ENCODE results near the gene TBCD.

Gene TBCD

GRCh38 chr17:82791532-82791931, 39.7 kb downstream of the TBCD start:
- DNase-seq: no peak

DNA sequence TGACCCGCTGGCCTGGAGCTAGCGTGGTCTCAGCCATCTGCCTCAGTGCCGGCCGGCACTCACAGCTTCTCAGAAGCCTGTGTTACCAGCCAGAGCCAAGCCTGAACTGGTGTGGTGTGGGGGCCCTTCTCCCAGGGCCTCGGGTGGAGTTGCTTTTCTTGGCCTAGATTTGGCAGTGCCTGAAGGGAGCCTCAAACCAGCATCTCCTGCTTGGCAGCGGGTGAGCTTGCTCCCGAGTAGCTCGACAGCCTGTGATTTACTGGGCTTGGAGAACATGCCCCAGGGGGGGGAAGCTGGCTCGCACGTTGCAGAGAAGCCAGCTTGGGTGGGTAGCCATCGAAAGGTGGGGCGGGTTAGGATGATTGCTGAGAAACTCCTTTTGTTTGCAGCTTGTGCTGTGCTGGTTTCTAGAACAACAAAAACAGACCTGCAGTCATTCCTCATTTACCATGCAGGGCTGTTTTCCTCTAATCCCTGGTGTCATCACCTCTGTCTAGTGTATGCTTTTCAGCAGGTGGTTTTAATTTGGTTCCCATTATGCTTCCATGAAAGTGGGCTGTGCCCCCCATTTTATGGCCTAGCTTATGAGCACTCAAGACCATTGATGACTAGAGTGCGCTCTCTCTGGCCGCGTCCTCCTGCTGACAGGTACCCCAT, 42.2 kb downstream of the TBCD start:
- no peak for DNase-seq

GRCh38 chr17:82794781-82795482, 43.1 kb downstream of the TBCD start:
- no peak for DNase-seq

GRCh38 chr17:82795615-82796014, 43.8 kb downstream of the TBCD start:
- no peak for DNase-seq

- DNase-seq: no peak
Observed at GRCh38 chr17:82797061-82797460, 45.2 kb downstream of the TBCD start.

DNA sequence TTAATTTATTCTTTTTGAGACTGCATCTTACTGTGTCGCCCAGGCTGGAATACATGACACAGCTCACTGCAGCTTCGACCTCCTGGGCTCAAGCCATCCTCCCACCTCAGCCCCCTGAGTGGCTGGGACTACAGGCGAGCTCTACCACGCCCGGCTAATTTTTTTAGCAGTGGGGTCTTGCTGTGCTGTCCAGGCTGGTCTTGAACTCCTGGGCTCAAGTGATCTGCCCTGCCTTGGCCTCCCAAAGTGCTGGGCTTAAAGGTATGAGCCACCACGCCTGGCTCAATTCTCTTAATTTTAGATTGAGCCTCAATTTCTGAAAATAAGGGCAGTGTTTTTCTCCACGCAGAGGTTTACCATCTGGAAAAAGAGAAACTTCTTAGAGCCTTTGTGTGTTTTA, 46.9 kb downstream of the TBCD start:
- DNase-seq: no peak

DNA sequence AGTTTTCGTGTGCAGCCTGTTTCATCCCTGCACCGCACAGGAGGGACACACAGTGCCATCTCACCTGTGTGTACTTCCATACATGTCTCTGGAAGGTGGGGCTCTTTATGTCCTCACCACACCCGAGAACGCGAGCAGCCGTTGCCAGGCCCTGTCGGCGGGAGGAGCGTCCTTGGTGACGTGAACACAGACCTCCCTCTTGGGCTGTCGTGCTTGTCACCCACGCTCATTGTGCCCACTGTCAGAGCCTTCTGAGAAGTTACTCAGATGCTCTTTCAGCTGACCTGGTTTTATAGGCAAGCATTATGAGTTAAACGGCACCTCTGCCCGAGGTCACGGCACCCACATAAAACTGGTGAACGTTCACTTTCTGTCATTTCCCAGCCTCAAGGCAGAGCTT, 47.7 kb downstream of the TBCD start:
- DNase-seq: no peak

DNA sequence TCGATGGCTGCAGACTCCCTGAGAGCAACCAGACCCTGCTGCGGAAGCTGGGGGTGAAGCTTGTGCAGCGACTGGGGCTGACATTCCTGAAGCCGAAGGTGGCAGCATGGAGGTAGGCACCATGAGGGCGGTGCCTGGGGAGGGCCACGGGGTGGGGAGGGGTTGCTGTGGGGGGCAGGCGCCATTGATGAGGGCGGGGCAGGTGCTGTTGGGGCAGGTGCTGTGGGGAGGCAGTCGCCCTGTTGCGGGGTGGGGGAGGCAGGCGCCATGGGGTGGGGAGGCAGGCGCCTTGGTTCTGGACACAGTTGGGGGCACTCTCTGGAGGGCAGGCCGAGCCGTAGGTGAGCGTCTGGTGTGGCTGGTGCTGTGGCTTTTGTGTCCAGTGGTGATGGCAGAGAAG, 49.0 kb downstream of the TBCD start:
- DNase-seq: no peak

DNA sequence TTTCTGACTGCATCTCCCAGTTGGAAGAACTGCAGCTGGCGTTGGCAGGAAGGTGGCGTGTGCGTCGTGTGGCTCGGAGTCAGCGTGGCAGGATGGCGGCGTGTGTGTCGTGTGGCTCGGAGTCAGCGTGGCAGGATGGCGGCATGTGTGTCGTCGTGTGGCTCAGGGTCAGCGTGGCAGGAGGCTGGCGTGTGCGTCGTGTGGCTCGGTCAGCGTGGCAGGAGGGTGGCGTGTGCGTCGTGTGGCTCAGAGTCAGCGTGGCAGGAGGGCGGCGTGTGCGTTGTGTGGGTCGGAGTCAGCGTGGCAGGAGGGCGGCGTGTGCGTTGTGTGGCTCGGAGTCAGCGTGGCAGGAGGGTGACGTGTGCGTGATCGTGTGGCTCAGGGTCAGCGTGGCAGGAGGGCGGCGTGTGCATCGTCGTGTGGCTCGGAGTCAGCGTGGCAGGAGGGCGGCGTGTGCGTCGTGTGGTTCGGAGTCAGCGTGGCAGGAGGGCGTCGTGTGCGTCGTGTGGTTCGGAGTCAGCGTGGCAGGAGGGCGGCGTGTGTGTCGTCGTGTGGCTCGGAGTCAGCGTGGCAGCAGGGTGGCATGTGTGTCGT, 49.6 kb downstream of the TBCD start:
- DNase-seq: no peak

DNA sequence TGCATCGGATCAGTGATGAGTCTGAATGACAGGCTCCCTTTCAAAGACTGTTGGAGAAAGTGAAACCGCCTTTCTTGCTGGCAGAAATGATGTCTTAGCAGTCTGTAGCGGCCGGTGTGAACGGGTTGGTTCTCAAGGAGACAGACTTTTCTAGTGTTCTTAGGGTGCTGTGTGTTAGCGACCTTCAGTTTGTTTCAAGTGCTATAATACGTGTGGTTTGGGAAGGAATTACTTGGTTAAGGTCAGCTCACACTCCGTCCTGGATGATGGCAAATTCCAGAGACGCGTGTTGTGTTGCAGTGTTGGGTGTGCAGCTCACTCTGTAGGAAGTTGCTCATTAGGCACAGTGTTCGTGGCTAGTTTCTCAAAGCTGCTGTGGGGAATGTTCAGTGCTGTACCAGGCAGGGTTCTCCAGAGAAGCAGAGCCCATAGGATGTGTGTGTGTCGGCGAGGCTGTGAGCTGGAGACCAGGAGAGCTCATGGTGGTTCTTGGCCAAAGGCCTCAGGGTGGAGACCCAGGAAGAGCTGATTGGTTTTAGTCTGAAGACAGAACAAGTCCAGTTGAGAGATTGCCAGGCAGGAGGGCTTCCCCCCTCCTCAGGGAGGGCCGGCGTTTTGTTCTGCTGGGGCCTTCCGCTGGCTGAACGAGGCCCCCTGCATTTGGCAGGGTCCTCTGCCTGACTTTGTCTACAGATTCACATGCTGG, 50.4 kb downstream of the TBCD start:
- DNase-seq: no peak

GRCh38 chr17:82803185-82803584, 51.3 kb downstream of the TBCD start:
- no peak for DNase-seq

DNA sequence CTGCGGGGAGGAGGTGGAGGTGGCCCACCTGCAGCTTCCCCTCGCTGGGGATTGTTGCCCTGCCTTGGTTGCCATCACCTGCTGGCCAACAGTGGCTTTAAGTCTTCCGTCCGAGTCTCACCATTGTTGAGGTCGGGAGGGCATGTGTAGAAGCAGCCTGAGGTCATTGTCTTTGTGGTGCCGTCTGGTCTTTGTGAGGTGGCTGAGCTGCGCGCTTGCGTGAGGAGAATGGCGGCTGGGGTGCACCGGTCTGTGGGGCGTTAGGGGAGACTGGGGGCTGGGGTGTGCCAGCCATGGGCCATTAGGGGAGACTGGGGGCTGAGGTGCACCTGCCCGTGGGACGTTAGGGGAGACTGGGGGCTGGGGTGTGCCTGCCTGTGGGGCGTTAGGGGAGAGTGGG, 51.7 kb downstream of the TBCD start:
- no peak for DNase-seq

DNA sequence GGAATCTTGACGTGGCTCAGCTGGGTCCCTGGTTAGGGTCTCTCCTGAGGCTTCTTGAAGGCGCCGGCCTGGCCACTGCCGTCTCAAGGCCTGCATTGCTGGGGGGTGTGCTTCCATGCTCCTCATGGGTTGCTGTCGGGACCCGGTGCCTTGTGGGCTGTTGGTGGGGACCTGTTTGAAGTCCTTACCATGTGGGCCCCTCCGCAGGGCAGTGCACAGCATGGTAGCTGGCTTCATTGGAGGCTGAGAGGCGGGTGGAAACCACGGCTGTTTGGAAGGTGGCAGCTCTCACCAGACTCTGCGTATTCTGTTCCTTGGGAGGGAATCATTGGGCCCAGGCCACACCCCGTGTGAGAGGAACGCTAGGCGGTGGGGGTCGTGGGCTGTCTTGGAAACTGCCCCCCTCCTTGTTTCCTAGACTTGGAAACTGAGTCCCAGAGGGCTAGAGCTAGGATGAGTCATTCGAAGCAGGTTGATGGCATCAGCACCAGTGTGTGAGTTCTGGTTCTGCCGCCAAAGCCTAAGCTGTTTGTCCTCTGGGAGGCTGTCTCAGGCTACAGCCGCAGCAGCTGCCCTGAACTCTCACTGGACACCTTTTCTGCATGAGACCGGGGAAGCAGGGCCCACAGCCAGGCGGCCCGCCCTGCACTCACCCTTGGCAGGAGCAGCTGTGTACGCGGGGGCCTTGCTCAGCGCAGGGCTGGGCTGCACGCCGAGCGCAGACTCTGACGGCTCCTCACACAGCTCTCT, 52.8 kb downstream of the TBCD start:
- DNase-seq: no peak

DNA sequence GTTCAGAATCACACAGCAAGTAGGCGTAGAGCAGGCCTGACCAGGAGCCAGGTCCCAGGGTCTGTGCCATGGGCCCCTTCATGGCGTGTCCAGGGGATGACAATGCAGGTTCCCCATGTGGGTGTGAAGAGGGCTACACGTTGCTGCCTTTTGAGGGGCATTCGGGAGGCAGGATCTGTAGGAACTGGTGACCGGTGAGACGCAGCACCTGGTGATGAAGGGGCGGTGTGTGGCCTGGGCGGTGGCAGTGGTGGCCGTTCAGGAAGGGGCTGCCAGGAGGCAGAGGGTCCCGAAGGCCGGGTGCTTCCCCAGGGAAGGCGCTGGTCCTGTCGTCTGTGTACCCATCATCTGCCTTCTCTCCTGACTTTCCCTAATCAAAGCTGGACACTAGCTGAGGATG, 53.4 kb downstream of the TBCD start:
- no peak for DNase-seq

- no peak for DNase-seq
Observed at GRCh38 chr17:82805823-82806222, 54.0 kb downstream of the TBCD start.

- DNase-seq: no peak
Observed at GRCh38 chr17:82806645-82807044, 54.8 kb downstream of the TBCD start.

DNA sequence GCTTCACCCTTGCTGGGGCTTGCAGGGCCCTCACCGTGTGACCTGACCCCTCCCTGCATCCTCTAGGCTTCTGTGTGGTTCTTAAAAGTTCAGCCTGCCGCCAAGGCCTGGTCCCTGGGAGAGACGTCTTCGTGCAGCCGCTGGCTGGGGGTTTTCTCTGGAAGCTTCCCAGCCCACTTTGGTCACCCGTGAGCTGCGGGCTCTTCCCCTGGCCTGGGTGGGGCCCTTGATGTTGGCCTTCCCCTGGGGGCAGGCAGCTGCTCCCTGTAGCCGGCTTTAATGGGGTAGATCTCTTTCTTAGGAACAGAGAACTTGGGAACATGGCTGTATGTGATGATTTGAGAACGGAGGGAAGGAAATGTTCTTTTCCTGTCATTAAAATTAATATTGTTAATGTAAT, 55.2 kb downstream of the TBCD start:
- no peak for DNase-seq

- no peak for DNase-seq
Observed at GRCh38 chr17:82807562-82807961, 55.7 kb downstream of the TBCD start.

DNA sequence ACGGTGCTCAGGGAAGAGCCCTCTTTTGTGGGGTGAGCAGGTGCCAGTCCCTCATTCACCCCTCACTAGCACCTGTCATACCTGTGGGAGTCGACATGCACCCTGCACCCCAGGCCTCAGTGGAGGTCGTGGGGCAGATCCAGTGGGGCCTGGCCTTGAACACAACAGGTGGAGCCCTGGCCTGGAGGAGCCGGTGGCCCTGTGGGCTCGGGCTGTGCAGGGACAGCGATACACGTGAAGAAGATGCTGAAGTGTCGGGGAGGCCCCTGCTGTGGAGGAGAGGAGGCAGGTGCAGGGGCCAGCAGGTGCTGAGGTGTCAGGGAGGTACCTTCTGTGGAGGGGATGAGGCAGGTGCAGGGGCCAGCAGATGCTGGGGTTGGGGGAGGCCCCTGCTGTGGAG, 56.1 kb downstream of the TBCD start:
- no peak for DNase-seq

GRCh38 chr17:82808921-82809905, 57.3 kb downstream of the TBCD start:
- DNase-seq: no peak

DNA sequence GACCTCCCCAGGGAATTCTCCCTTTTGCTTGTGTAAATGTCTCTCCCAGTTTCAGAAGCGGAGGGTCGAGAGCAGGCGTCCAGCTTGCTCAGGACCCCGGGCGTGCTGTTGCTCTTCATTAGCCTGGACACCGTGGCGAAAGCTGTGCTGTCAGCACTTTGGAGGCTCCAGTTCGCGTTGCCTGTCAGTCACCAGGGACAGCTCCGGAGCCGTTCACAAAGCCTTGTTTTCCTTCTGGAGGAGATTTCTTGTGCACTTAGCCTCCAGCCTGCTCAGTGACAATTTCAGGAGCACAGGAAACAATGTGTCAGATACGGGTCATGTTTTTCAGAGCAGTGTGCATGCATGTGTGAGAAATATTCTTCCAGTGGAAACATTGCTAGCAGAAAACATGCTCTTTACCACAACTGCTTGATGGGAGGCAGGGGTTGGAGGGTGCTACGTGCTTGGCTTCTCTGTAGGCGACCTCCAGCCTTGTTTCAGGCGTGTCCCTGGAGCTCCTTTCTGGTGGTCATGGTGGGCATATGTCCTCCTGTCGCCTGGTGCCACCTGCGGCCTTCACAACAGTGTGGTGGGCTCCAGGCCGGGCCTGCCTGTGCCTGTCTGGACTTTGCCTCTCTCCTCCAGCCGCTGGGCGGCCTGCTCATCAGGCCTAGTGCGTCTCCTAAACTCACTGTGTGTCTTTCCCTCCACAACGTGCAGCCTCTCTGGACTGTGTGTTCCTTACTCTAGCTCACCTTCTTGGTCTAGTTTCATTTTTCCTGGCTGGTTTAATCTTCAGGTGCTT, 59.0 kb downstream of the TBCD start:
- DNase-seq: no peak

Measured in CD4-positive, alpha-beta T cell treated with Interleukin-1 beta for 1 hour (primary cell).